EH (cell line): ENCODE measurements around the gene SPATA3.
A peak's percentile ranks its signal among the peaks of the same experiment; 100 is the strongest.

Experiments used
- DNase-seq: peaks from one replicate; pipeline ENCODE4 v3.0.0-alpha.2; 2015; ENCODE audit warnings: low read depth

Gene SPATA3

DNA sequence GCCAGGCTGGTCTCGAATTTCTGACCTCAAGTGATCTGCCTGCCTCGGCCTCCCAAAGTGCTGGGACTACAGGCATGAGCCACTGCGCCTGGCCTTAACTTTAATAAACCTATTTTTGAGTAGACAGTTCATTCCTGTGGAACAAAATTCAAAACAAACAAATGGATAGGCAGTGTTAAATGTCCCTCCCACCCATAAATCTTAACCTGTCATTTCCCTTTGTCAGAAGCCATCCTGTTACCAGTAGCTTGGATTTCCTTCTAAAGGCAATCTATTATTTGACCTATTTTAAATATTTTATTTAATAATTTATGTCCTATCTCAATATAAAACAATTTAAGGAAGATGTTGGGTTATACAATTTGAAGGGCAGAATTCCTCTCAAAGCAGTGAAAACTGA, 34.8 kb downstream of the SPATA3 start:
- no peak for DNase-seq

GRCh38 chr2:231032575-231033140, 36.7 kb downstream of the SPATA3 start:
- DNase-seq, result no peak

DNA sequence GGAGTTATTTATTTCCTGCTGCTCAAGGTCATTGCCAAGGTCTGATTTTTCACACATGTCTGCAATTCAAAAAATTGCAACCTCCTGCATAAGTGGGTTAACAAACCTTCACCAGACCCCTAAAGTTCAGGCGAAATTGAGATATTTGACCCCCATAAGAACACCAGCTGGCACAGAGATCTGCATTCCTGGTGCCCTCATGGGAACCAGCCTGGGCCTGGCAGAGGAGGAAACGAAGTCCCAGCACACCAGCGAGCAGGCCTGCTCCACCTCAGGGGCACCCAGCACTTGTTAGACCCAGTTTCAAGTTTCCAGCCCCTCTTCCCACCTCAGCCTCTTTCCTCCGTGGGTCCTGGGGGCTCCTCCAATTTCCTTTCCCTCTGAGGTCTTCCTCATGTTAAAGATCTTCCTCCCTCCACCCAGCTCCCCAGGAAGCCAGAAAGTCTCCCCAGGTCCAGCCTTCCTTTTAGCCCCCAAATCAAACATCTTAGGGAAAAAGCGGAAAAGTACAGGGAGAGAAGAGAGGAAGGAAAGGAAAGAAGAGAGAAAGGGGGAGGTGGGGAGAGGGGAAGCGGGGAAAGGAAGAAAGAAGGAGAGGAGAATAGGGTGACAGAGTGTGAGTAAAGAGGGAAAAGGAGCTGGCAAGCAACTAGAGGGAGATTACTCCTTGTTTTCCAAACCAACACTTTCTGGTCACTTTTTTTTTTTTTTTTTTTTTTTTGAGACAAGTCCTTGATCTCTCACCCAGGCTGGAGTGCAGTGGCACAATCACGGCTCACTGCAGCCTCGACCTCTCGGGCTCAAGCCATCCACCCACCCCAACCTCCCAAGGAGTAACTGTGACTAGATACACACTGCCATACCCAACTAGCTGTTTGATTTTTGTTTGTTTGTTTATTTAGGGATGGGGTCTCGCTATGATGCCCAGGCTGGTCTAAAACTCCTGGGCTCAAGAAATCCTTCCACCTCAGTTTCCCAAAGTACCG, 37.5 kb downstream of the SPATA3 start:
- no peak for DNase-seq

GRCh38 chr2:231034291-231034882, 38.5 kb downstream of the SPATA3 start:
- DNase-seq, result no peak

GRCh38 chr2:231036131-231036530, 40.2 kb downstream of the SPATA3 start:
- DNase-seq, result peak; percentile 14

GRCh38 chr2:231036578-231037106, 40.7 kb downstream of the SPATA3 start:
- no peak for DNase-seq

- no peak for DNase-seq
These were observed 41.3 kb downstream of the SPATA3 start, which contains the start of gene C2orf72 for GRCh38 chr2:231037202-231037730. Gene C2orf72 (plus strand): TSS chr2:231037523. CDS start chr2:231037566, 43 bp downstream.

- DNase-seq, result no peak
These were observed 42.0 kb downstream of the SPATA3 start for GRCh38 chr2:231037731-231038482.

GRCh38 chr2:231038483-231039293, 42.8 kb downstream of the SPATA3 start:
- DNase-seq, result no peak

GRCh38 chr2:231039294-231039664, 43.4 kb downstream of the SPATA3 start:
- no peak for DNase-seq

GRCh38 chr2:231039821-231040364, 44.0 kb downstream of the SPATA3 start:
- no peak for DNase-seq

DNA sequence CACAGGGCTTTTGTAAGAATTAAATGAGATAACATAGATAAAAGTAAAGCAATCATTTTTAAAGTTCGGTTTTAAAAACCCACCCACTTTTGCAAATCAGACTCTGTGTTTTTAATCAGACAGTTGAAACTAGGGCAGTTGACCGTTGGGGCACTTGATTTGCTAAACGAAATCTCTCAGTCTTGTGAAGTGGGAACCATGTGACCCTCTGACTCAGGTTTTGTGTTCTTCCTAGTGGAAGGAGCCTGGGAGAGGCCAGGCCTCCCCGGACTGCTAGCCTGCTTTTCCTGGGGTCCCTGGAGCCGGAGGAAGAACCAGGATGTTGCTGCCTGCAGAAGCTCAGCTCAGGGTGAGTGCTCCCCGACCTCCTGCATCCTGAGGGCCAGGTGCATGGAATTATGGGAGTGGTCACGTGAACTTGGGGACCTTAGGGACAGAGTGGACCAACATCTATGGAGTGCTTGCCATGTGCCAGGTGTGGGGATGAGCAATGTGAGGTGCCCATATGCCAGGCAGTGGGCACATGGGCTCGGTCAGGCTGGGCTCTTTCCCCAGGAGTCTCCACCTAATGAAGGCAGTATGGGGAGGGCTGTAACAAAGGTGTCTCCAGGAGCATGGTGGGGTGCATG, 45.3 kb downstream of the SPATA3 start:
- no peak for DNase-seq

DNA sequence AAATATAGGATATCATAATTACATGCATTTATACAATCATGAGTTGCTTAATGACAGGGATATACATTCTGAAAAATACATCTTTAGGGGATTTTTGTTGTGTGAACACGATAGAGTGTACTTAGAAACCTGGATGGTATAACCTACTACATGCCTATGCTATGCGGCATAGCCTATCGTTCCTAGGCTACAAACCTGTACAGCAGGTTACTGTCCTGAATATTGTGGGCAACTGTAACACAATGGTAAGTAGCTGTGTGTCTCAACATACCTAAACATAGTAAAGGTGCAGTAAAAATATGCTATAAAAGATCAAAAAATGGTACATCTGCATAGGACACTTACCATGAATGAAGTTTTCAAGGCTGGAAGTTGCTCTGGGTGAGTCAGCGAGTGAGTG, 47.9 kb downstream of the SPATA3 start:
- no peak for DNase-seq

DNA sequence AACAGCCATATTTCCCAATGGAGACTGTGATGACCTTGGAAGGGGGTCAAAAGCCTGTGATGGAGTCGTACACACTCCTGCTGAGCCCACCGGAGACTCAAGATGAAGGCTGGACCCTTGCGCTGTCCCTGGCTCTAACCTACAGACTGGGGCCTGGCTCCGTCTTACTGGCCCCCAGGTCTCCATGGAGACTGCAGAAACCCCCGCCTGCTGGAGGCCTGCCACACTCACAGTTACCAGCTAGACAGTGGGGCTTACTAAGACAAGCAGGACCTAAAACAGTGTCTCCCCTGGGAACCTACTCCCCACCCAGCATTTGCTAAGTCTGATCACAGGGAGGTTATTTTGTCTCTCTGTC, 51.0 kb downstream of the SPATA3 start:
- DNase-seq, result no peak

DNA sequence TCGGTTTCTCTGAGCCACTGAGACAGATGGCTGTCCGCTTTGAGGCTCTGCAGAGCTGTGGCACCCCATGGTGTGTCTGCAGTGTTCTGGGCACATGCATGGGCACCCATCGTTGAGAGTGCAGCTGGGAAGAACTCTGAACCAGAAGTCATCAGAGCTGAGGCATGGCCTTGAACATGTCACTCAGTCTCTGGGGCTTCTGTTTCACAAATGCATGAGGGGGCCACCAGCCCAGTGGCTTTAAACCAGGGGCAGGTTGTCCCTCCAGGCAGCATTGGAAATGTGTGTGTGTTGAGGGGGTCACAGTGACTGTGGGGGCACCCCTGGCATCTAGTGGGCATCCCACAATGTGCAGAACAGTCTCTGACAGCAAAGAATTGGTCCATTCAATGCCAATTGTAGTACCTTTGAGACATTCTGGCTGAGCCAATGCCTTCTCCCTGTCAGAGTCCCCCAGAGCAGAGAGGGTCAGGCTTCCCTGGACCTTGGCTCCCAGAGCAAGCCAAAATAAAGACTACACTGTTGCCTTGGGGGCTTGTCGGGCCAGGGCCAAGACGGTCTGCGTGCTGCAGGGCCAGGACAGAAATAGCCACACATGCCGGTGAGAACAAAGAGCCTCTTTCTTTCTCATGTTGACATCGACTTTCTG, 51.5 kb downstream of the SPATA3 start:
- no peak for DNase-seq

GRCh38 chr2:231047923-231048915, 52.3 kb downstream of the SPATA3 start:
- DNase-seq, result no peak

DNA sequence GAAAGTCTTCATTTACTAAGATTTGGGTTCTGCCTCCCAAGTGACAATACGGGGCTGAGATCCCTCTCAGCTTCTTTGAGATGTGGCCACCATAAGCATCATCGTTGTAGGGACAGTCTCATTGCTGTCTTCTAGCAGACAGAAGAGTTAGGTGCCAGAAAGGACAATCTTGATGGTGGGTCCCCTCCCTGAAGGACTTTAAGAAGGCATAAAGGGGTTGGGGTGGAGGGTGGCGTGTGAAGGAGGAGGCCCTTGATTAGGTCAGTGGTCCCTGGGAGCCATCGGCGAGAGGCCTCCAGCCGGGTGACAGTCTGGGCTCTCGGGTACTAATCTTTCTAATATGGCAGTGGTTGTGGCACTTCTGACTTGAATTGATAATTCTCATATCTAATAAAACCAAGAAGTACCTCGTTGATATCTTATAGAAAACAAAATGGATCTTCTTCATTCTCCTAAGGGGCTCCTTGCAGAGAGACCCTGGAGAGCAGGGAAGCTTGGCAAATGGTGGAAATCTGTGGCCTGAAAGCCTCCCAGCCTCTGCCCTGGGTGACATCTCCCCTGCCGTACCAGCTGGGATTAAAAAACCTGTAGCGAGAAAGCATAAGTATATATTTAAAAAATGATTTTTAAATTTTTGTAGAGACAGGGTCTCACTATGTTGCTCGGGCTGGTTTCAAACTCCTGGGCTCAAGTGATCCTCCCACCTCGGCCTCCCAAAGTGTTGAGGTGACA, 53.5 kb downstream of the SPATA3 start:
- no peak for DNase-seq
